Kidney capillary endothelial cell (primary cell): ENCODE data around the gene NUP50.

Experiments used
- DNase-seq: peaks from one replicate; pipeline ENCODE4 v3.0.0-alpha.2; 2018; ENCODE audit warnings: low spot score

The NUP50 gene

GRCh38 chr22:45163451-45164269 is at the start of gene NUP50:
Gene NUP50, plus strand, starts transcription at chr22:45163925. Its CDS starts 4,253 bp downstream, at chr22:45168178.
- peak; percentile 97 for DNase-seq

GRCh38 chr22:45120440-45120839 is 43.3 kb upstream of the NUP50 start:
- DNase-seq: no peak

GRCh38 chr22:45120931-45121330 is 42.8 kb upstream of the NUP50 start:
- no peak for DNase-seq

GRCh38 chr22:45124176-45124847 is 39.4 kb upstream of the NUP50 start:
- DNase-seq: no peak

- DNase-seq: no peak
Measured at GRCh38 chr22:45125188-45125587, 38.5 kb upstream of the NUP50 start.

- no peak for DNase-seq
Measured at GRCh38 chr22:45127866-45128265, 35.9 kb upstream of the NUP50 start.

GRCh38 chr22:45129703-45130524 is 33.8 kb upstream of the NUP50 start:
- DNase-seq: no peak

GRCh38 chr22:45130891-45131290 is 32.8 kb upstream of the NUP50 start:
- DNase-seq: no peak

- DNase-seq: no peak
Measured at GRCh38 chr22:45131749-45132148, 32.0 kb upstream of the NUP50 start.

- DNase-seq: no peak
Measured at GRCh38 chr22:45134313-45134712, 29.4 kb upstream of the NUP50 start.

GRCh38 chr22:45136594-45136993 is 27.1 kb upstream of the NUP50 start:
- DNase-seq: no peak

- DNase-seq: no peak
Measured at GRCh38 chr22:45139693-45140092, 24.0 kb upstream of the NUP50 start.

GRCh38 chr22:45142376-45142775 is 21.3 kb upstream of the NUP50 start:
- DNase-seq: no peak

- no peak for DNase-seq
Measured at GRCh38 chr22:45144916-45145315, 18.8 kb upstream of the NUP50 start.

GRCh38 chr22:45149671-45150070 is 14.1 kb upstream of the NUP50 start:
- no peak for DNase-seq

- DNase-seq: no peak
Measured at GRCh38 chr22:45150139-45150538, 13.6 kb upstream of the NUP50 start.

GRCh38 chr22:45151503-45151902 is 12.2 kb upstream of the NUP50 start:
- DNase-seq: no peak

GRCh38 chr22:45154383-45154782 is 9.3 kb upstream of the NUP50 start:
- peak; percentile 19 for DNase-seq

GRCh38 chr22:45155050-45155840 is 8.5 kb upstream of the NUP50 start:
- DNase-seq: no peak

GRCh38 chr22:45157907-45158306 is 5.8 kb upstream of the NUP50 start:
- no peak for DNase-seq

- peak; percentile 26 for DNase-seq
Measured at GRCh38 chr22:45159652-45160462, 3.9 kb upstream of the NUP50 start.
